OCI-LY3 (cell line): ENCODE results near the gene CSH2.
"Not testable (repeated sequence)": the region's sequence is repeated elsewhere in the genome, so short reads cannot be mapped to it uniquely, and the experiment has no call there.

Source experiments
- H2AFZ ChIP-seq: fragments of 200-600, 300-600 bp; shearing (Covaris generic); 2 replicates; pipeline ENCODE4 v1.6.0; 2014; ENCODE audit warnings: antibody characterized with exemption, low read depth, low read length
- H3K27ac ChIP-seq: fragments of 200-600, 300-600 bp; sonication (generic); 2 replicates; pipeline ENCODE4 v1.5.1; 2014; ENCODE audit warnings: mild to moderate bottlenecking, low read length, moderate library complexity, mixed read lengths
- H3K27me3 ChIP-seq: fragments of 200-600, 300-600 bp; sonication (generic); 2 replicates; pipeline ENCODE4 v1.6.1; 2014; ENCODE audit warnings: low read depth, low read length, mixed read lengths
- H3K36me3 ChIP-seq: fragments of 200-600, 300-600 bp; sonication (generic); replicated peaks from 2 replicates; pipeline ENCODE3; 2014; ENCODE audit warnings: low read depth, low read length, mixed read lengths
- H3K4me1 ChIP-seq: fragments of 300-600, 200-600 bp; sonication (generic); 2 replicates; pipeline ENCODE4 v1.6.1; 2014; ENCODE audit warnings: low read length, mixed read lengths
- H3K4me2 ChIP-seq: fragments of 200-600, 300-600 bp; sonication (generic); 2 replicates; pipeline ENCODE4 v1.6.1; 2014; ENCODE audit warnings: low read length, mixed read lengths
- H3K4me3 ChIP-seq: fragments of 300-600, 200-600 bp; sonication (generic); 2 replicates; pipeline ENCODE4 v1.5.1; 2014; ENCODE audit warnings: antibody characterized with exemption, mild to moderate bottlenecking, low read length, moderate library complexity
- H3K79me2 ChIP-seq: fragments of 300-600, 200-600 bp; shearing (Covaris generic); 2 replicates; pipeline ENCODE4 v1.6.1; 2014; ENCODE audit warnings: mild to moderate bottlenecking, low read length, mixed read lengths
- H3K9ac ChIP-seq: fragments of 300-600, 200-600 bp; shearing (Covaris generic); 2 replicates; pipeline ENCODE4 v1.6.0; 2014; ENCODE audit warnings: mild to moderate bottlenecking, low read length, moderate library complexity
- H3K9me3 ChIP-seq: fragments of 200-600, 300-600 bp; shearing (Covaris generic); 2 replicates; pipeline ENCODE4 v1.6.1; 2014; ENCODE audit warnings: low read length, mixed read lengths; ENCODE audit not compliant: insufficient read depth
- H4K20me1 ChIP-seq: fragments of 200-600, 300-600 bp; sonication (generic); 2 replicates; pipeline ENCODE4 v1.6.1; 2016; ENCODE audit warnings: low read length, mixed read lengths; ENCODE audit not compliant: insufficient read depth
- CTCF ChIP-seq: fragments of 200-600, 300-600 bp; sonication (generic); IDR thresholded peaks from 2 replicates; pipeline ENCODE4 v1.5.1; 2014; ENCODE audit warnings: antibody characterized with exemption, low read length, low read depth

The CSH2 gene

GRCh38 chr17:63894021-63894420, 20.5 kb upstream of the CSH2 start:
- H3K9me3 ChIP-seq, H3K36me3 ChIP-seq, H3K4me2 ChIP-seq: not testable (repeated sequence)

GRCh38 chr17:63892316-63893037, 19.0 kb upstream of the CSH2 start:
- H3K9me3 ChIP-seq, H4K20me1 ChIP-seq, H3K4me3 ChIP-seq, H3K27ac ChIP-seq, H3K4me2 ChIP-seq, H3K36me3 ChIP-seq, H3K27me3 ChIP-seq, H3K9ac ChIP-seq, H3K79me2 ChIP-seq, H2AFZ ChIP-seq, H3K4me1 ChIP-seq: not testable (repeated sequence)

More at GRCh38 chr17:63894021-63894420, 20.5 kb upstream of the CSH2 start:
- H3K4me3 ChIP-seq, H4K20me1 ChIP-seq, H3K27ac ChIP-seq, H2AFZ ChIP-seq, H3K79me2 ChIP-seq, H3K4me1 ChIP-seq, H3K27me3 ChIP-seq, H3K9ac ChIP-seq: not testable (repeated sequence)

- H2AFZ ChIP-seq, H4K20me1 ChIP-seq, H3K4me3 ChIP-seq, H3K27me3 ChIP-seq, H3K36me3 ChIP-seq, H3K27ac ChIP-seq, H3K9me3 ChIP-seq, H3K79me2 ChIP-seq, H3K9ac ChIP-seq, H3K4me1 ChIP-seq: not testable (repeated sequence)
- H3K4me2 ChIP-seq = peak overlapping the region; percentile 41; the same call in 1 of the 2 replicates
- TF ChIP-seq CTCF = peak; percentile 35
These were observed 15.8 kb upstream of the CSH2 start for GRCh38 chr17:63889026-63889848.

- not testable (repeated sequence) for H3K27me3 ChIP-seq, H4K20me1 ChIP-seq, H3K79me2 ChIP-seq, H3K9me3 ChIP-seq, H3K9ac ChIP-seq, H3K36me3 ChIP-seq, H3K4me2 ChIP-seq, H3K4me1 ChIP-seq, H2AFZ ChIP-seq, H3K4me3 ChIP-seq, H3K27ac ChIP-seq
These were observed 11.6 kb upstream of the CSH2 start for GRCh38 chr17:63885119-63885518.

GRCh38 chr17:63882626-63883126, 9.2 kb upstream of the CSH2 start:
- H3K36me3 ChIP-seq, H3K4me3 ChIP-seq, H3K27me3 ChIP-seq, H3K9me3 ChIP-seq, H3K79me2 ChIP-seq, H4K20me1 ChIP-seq, H3K4me2 ChIP-seq, H3K27ac ChIP-seq, H2AFZ ChIP-seq, H3K9ac ChIP-seq: not testable (repeated sequence)
- H3K4me1 ChIP-seq = peaks cover 11% of the 10 kb centered on the region; the same call in 1 of the 2 replicates
